ENCODE measurements around the gene TSPAN17. TPM values are rescaled to one million over a fixed set of nuclear protein-coding genes. Genes with fewer than 3 reads are reported as not detected.

TSPAN17 gene
- total and polyA plus RNA-seq, 2 donors (not counting 1 experiment from before 2014, with no cell fraction given), result 34.8 to 35.2 TPM

DNA sequence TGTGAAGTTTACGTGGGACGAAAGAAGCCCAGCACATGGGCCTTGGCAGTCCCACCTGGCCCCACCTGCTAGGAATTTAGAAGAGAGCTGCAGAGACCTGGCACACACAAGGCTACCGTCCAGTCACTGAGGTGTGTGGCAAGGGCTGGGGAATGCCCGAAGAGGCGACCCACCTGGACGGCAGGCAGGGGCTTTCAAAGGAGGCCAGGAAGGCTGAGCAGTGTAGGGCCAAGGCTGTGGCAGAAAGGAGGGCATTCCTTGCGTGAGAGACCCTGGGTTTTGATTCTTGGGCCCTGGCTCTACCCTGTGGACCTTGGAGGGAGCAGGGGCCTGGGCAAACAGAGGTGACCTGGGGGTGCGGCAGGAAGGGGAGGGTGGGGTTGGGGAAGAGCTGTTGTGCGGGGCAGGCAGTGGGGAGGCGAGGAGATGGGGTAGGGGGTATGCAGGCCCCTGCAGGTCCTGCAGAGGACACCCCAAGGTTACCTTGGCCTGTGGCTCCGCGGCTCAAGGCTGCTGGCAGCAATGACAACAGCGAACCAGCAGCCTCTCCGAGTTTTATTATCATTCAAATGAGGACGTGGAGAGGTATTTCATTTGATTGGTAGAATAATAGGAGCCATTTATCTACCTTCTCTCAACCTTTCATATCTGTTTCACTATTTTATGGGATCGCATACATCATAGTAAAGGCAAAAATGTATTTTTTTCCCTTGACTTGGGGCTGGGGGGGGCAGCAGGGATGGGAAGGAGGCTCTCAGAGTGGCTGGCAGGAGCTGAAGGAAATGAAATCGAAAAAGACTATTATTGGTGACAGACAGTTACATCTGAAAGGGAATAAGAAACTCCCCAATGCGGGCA is 24.8 kb downstream of the TSPAN17 start:
- H3K4me2 ChIP-seq (ENCODE audit: extremely low read depth, insufficient read depth, low read length), result no peak overlapping the region
- TF ChIP-seq, protein P1, sequence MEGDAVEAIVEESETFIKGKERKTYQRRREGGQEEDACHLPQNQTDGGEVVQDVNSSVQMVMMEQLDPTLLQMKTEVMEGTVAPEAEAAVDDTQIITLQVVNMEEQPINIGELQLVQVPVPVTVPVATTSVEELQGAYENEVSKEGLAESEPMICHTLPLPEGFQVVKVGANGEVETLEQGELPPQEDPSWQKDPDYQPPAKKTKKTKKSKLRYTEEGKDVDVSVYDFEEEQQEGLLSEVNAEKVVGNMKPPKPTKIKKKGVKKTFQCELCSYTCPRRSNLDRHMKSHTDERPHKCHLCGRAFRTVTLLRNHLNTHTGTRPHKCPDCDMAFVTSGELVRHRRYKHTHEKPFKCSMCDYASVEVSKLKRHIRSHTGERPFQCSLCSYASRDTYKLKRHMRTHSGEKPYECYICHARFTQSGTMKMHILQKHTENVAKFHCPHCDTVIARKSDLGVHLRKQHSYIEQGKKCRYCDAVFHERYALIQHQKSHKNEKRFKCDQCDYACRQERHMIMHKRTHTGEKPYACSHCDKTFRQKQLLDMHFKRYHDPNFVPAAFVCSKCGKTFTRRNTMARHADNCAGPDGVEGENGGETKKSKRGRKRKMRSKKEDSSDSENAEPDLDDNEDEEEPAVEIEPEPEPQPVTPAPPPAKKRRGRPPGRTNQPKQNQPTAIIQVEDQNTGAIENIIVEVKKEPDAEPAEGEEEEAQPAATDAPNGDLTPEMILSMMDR (conservative IDR thresholded peaks at IDR 0.05 in 1 of 2, IDR thresholded peaks at IDR 0.05 in 1 of 2; ENCODE audit: low read depth in 1 of 2, low read length in 2 of 2), result no peak
- no peak for TF ChIP-seq EZH2 (IDR thresholded peaks at IDR 0.05; ENCODE audit: low read length, missing control alignments)
- DNase-seq (ENCODE audit: low read depth in 2 of 2), result no peak

DNA sequence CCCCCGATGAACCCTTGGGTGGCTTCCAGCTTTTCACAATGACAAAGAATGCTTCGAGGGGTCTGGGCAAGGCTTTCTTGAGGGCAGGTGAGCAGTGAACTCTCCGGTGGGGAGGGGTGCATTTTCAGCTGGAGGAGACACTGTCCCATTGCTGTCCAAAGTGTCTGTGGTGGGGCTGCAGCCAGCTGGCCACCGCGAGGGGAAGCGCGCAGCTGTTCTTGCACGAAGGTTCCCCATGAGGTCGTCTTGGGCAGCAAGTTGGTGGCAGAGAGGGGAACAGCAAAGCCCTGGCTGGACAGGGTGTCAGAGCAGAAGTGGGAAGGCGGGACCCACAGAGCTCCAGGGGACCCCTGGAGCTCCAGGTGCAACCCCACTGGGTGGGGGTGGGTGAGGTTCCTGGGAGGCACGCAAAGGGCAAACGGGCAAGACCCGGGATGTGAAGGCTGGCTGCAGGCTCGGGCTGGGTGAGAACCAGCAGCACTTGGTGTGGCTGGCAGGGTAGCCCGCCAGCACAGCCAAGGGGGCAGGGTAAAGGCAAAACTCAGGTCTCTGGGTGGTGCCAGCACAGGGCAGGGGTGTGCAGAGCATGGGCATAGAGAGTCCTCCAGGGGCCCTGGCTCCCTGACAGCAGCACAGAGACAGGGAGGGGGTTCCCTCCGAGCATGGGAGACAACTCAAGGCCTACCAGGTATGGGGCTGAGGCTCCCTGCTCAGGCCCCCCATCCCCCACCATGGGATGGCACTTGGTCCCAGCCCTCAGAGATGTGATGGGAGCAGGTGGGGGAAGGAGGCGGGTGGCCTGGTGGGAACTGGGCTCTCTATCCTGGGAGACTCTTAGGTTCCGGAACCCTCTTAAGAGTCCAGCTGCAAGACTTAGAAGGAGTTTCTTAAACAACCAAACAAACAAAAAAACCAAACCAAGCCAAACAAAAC is 26.6 kb downstream of the TSPAN17 start:
- Histone ChIP-seq H3K9me3 (ENCODE audit: control insufficient read depth, insufficient read depth, low read depth, low read length) (no peaks in the 10 kb centered on the region), H3K36me3 (ENCODE audit: control insufficient read depth, insufficient read depth, low read length) (no peaks in the 10 kb centered on the region), H3K27me3 (ENCODE audit: control insufficient read depth, insufficient read depth, low read length) (peaks cover 24% of the 10 kb centered on the region), H3K79me2 (ENCODE audit: control insufficient read depth, insufficient read depth, low read length) (no peaks in the 10 kb centered on the region), H3K27ac (ENCODE audit: insufficient read depth, low read length) (no peak overlapping the region), H3K4me1 (ENCODE audit: control insufficient read depth, extremely low read depth, insufficient read depth, low read length) (peaks cover 5% of the 10 kb centered on the region), H2AFZ (ENCODE audit: low read length) (no peak overlapping the region), H3K4me3 (replicated peaks in 1 of 4; ENCODE audit: control extremely low read depth in 1 of 4, insufficient read depth in 1 of 4, low read depth in 3 of 4, low read length in 4 of 4) (no peak overlapping the region), H3K4me2 (ENCODE audit: extremely low read depth, insufficient read depth, low read length) (no peak overlapping the region), H3K9ac (ENCODE audit: insufficient read depth, low read length) (no peak overlapping the region), H4K20me1 (ENCODE audit: control insufficient read depth, extremely low read depth, insufficient read depth, low read length) (no peaks in the 10 kb centered on the region)
- DNase-seq (ENCODE audit: low read depth in 2 of 2), result no peak
- TF ChIP-seq EZH2 (IDR thresholded peaks at IDR 0.05; ENCODE audit: low read length, missing control alignments), result no peak
- TF ChIP-seq, protein P1 (conservative IDR thresholded peaks at IDR 0.05 in 1 of 2, IDR thresholded peaks at IDR 0.05 in 1 of 2; ENCODE audit: low read depth in 1 of 2, low read length in 2 of 2), result no peak

More for the DNA sequence above, 24.8 kb downstream of the TSPAN17 start:
- H3K4me3 ChIP-seq (replicated peaks in 1 of 4; ENCODE audit: control extremely low read depth in 1 of 4, insufficient read depth in 1 of 4, low read depth in 3 of 4, low read length in 4 of 4), result no peak overlapping the region
- no peaks in the 10 kb centered on the region for H4K20me1 ChIP-seq (ENCODE audit: control insufficient read depth, extremely low read depth, insufficient read depth, low read length)
- H3K9ac ChIP-seq (ENCODE audit: insufficient read depth, low read length), result no peak overlapping the region
- H3K27ac ChIP-seq (ENCODE audit: insufficient read depth, low read length), result no peak overlapping the region
- H3K4me1 ChIP-seq (ENCODE audit: control insufficient read depth, extremely low read depth, insufficient read depth, low read length), result peaks cover 5% of the 10 kb centered on the region
- H3K9me3 ChIP-seq (ENCODE audit: control insufficient read depth, insufficient read depth, low read depth, low read length), result no peaks in the 10 kb centered on the region
- no peak overlapping the region for H2AFZ ChIP-seq (ENCODE audit: low read length)
- H3K27me3 ChIP-seq (ENCODE audit: control insufficient read depth, insufficient read depth, low read length), result peaks cover 26% of the 10 kb centered on the region
- no peaks in the 10 kb centered on the region for H3K79me2 ChIP-seq (ENCODE audit: control insufficient read depth, insufficient read depth, low read length)
- H3K36me3 ChIP-seq (ENCODE audit: control insufficient read depth, insufficient read depth, low read length), result no peaks in the 10 kb centered on the region

DNA sequence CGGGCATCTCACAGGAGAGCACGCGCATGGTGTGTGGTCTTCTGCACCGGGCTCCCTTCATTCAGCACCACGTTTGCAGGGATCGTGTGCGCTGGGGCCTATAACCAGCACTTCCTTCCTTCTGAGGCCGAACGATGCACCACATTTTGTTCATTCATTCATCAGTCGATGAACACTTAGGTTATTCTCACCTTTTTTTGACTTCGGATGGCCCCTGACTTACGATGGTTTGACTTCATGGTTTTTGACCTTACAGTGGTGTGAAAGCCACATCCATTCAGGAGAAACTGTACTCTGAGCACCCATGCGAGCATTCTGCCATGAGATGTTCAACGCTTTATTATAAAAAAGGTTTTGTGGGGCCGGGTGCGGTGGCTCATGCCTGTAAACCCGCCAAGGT is 27.5 kb downstream of the TSPAN17 start:
- no peak for TF ChIP-seq EZH2 (IDR thresholded peaks at IDR 0.05; ENCODE audit: low read length, missing control alignments)
- TF ChIP-seq, protein P1 (conservative IDR thresholded peaks at IDR 0.05 in 1 of 2, IDR thresholded peaks at IDR 0.05 in 1 of 2; ENCODE audit: low read depth in 1 of 2, low read length in 2 of 2), result no peak

More for the DNA sequence above, 27.5 kb downstream of the TSPAN17 start:
- H3K9me3 ChIP-seq (ENCODE audit: control insufficient read depth, insufficient read depth, low read depth, low read length), result no peaks in the 10 kb centered on the region
- H3K36me3 ChIP-seq (ENCODE audit: control insufficient read depth, insufficient read depth, low read length), result no peaks in the 10 kb centered on the region
- H2AFZ ChIP-seq (ENCODE audit: low read length), result no peak overlapping the region
- DNase-seq (ENCODE audit: low read depth in 2 of 2), result no peak
- no peak overlapping the region for H3K27ac ChIP-seq (ENCODE audit: insufficient read depth, low read length)
- H3K4me1 ChIP-seq (ENCODE audit: control insufficient read depth, extremely low read depth, insufficient read depth, low read length), result peaks cover 5% of the 10 kb centered on the region
- H4K20me1 ChIP-seq (ENCODE audit: control insufficient read depth, extremely low read depth, insufficient read depth, low read length), result no peaks in the 10 kb centered on the region
- H3K9ac ChIP-seq (ENCODE audit: insufficient read depth, low read length), result no peak overlapping the region
- H3K79me2 ChIP-seq (ENCODE audit: control insufficient read depth, insufficient read depth, low read length), result no peaks in the 10 kb centered on the region
- no peak overlapping the region for H3K4me2 ChIP-seq (ENCODE audit: extremely low read depth, insufficient read depth, low read length)
- no peak overlapping the region for H3K4me3 ChIP-seq (replicated peaks in 1 of 4; ENCODE audit: control extremely low read depth in 1 of 4, insufficient read depth in 1 of 4, low read depth in 3 of 4, low read length in 4 of 4)
- peaks cover 27% of the 10 kb centered on the region for H3K27me3 ChIP-seq (ENCODE audit: control insufficient read depth, insufficient read depth, low read length)

Measured in fibroblast of lung (primary cell).